K562 (cell line): ENCODE data around the gene TPCN1. TPM values are rescaled to one million over a fixed set of nuclear protein-coding genes. Genes with fewer than 3 reads are reported as not detected.

ENCODE experiments used
- ATAC-seq: fragments of 200-7000 bp; cut with Tn5 transposase; 3 replicates; pipeline ENCODE4 v1.9.1; 2020; ENCODE audit warnings: moderate library complexity
- BruUV-seq: library from RNA; stranded (reverse); fragments of 400-500 nt; replicated peaks from 2 replicates; lab custom pipeline; 2021; lab: Mats Ljungman, UMichigan
- CTCF ChIA-PET: fragments of 300-600 bp; formaldehyde crosslinking; extraction: SDS; loops from one replicate; lab custom pipeline; 2021; ENCODE audit warnings: low intra/inter-chr PET ratio; lab: Yijun Ruan, JAX
- POLR2A ChIA-PET: fragments of 300-600, 350-650 bp; sonication (Branson Sonifier 250); formaldehyde crosslinking; extraction: SDS; loops from one replicate; lab custom pipeline; 2021; ENCODE audit warnings: antibody characterized with exemption, inconsistent platforms; lab: Yijun Ruan, JAX
- DNase-seq, 4 experiments: peaks; one replicate each; pipeline versions ENCODE4 v3.0.0 to v3.0.0-alpha.2; 2011 to 2018; ENCODE audit warnings: low spot score in 3 of 4, mixed read lengths in 3 of 4; ENCODE audit errors: extremely low read depth in 1 of 4
- FAIRE-seq: peaks from 2 replicates; lab custom pipeline; 2011; peaks lifted over from hg19 to GRCh38; lab: Jason Lieb, UNC
- H2AFZ ChIP-seq: 2 replicates; pipeline ENCODE4 v1.6.0; 2011; ENCODE audit warnings: low read depth, low read length, control low read depth, inconsistent platforms
- H3K27ac ChIP-seq: fragments of 200-600 bp; 3 replicates; pipeline ENCODE4 v1.8.0; 2011; ENCODE audit warnings: low read depth, mild to moderate bottlenecking, control low read depth, inconsistent platforms, low read length, moderate library complexity, mixed read lengths; ENCODE audit errors: extremely low read depth
- H3K27me3 ChIP-seq, 2 experiments: fragments of 300-600 bp in 1 of 2; 2 replicates in 1 of 2; 3 replicates in 1 of 2; pipeline versions ENCODE4 v1.6.0 to v1.8.0; 2011; ENCODE audit warnings: inconsistent platforms in 2 of 2, low read length in 2 of 2, mild to moderate bottlenecking in 1 of 2, mixed read lengths in 1 of 2, moderate library complexity in 1 of 2; ENCODE audit not compliant: control insufficient read depth in 2 of 2, insufficient read depth in 2 of 2
- H3K36me3 ChIP-seq: fragments of 300-600 bp; 3 replicates; pipeline ENCODE4 v1.8.0; 2011; ENCODE audit warnings: mild to moderate bottlenecking, low read length, inconsistent platforms; ENCODE audit not compliant: control insufficient read depth, insufficient read depth
- H3K4me1 ChIP-seq, 2 experiments: fragments of 200-600 bp in 1 of 2; replicated peaks in 1 of 2; 2 replicates in 1 of 2; 3 replicates in 1 of 2; pipeline versions ENCODE4 v1.5.1 to v1.8.0; 2011; ENCODE audit warnings: inconsistent platforms in 2 of 2, low read length in 2 of 2, mild to moderate bottlenecking in 1 of 2, mixed read lengths in 1 of 2, moderate library complexity in 1 of 2; ENCODE audit not compliant: control insufficient read depth in 2 of 2, insufficient read depth in 2 of 2
- H3K4me2 ChIP-seq: 2 replicates; pipeline ENCODE4 v1.6.1; 2011; ENCODE audit warnings: low read length, control low read depth, inconsistent platforms, mixed read lengths; ENCODE audit not compliant: insufficient read depth
- H3K4me3 ChIP-seq: fragments of 200-600 bp; sonication (generic), shearing (Covaris generic); 2 replicates; pipeline ENCODE4 v1.5.1; 2016; ENCODE audit warnings: control low read depth, inconsistent platforms
- H3K79me2 ChIP-seq: fragments of 200-600 bp; 3 replicates; pipeline ENCODE4 v1.8.0; 2011; ENCODE audit warnings: low read length, inconsistent platforms; ENCODE audit not compliant: control insufficient read depth, insufficient read depth
- H3K9ac ChIP-seq, 2 experiments: 2 replicates each; pipeline versions ENCODE4 v1.6.0 to v1.6.1; 2011; ENCODE audit warnings: low read depth in 2 of 2, low read length in 2 of 2, control low read depth in 1 of 2, inconsistent platforms in 1 of 2, mild to moderate bottlenecking in 1 of 2, mixed read lengths in 1 of 2; ENCODE audit not compliant: insufficient read depth in 1 of 2
- H3K9me1 ChIP-seq: one replicate; pipeline ENCODE4 v1.6.0; 2011; ENCODE audit warnings: inconsistent platforms, mild to moderate bottlenecking, low read length, moderate library complexity; ENCODE audit not compliant: control insufficient read depth, insufficient read depth
- H3K9me3 ChIP-seq: replicated peaks from 2 replicates; pipeline ENCODE4 v1.5.1; 2011; ENCODE audit warnings: low read depth, low read length, inconsistent platforms; ENCODE audit not compliant: control insufficient read depth, insufficient read depth
- H4K20me1 ChIP-seq: replicated peaks from 2 replicates; pipeline ENCODE4 v1.6.1; 2011; ENCODE audit warnings: low read length, inconsistent platforms, mixed read lengths; ENCODE audit not compliant: control insufficient read depth, insufficient read depth
- CHCHD3 ChIP-seq: fragments of 250-450 bp; sonication (Bioruptor Pico); IDR thresholded peaks from 2 replicates; pipeline ENCODE4 v2.1.2; 2022; ENCODE audit warnings: mild to moderate bottlenecking
- EHMT2 ChIP-seq: fragments of 450-650 bp; IDR thresholded peaks from 2 replicates; pipeline ENCODE4 v1.6.1; 2018; ENCODE audit warnings: antibody characterized with exemption
- ERF ChIP-seq: fragments of 450-650 bp; formaldehyde crosslinking; IDR thresholded peaks from 2 replicates; pipeline ENCODE4 v1.4.0; 2020; ENCODE audit warnings: mild to moderate bottlenecking, mixed read lengths
- FOXM1 ChIP-seq, 2 experiments: fragments of 450-650 bp in 1 of 2; sonication (generic) in 1 of 2; formaldehyde crosslinking in 1 of 2; IDR thresholded peaks; 2 replicates each; pipeline versions ENCODE4 v1.6.1 to v1.9.0; 2017 to 2022; ENCODE audit warnings: low read depth in 2 of 2, mild to moderate bottlenecking in 2 of 2, missing genetic modification reagents in 1 of 2, moderate library complexity in 1 of 2
- GMEB1 ChIP-seq: fragments of 250-450 bp; sonication (Bioruptor Pico); IDR thresholded peaks from 2 replicates; pipeline ENCODE4 v1.4.0; 2020; ENCODE audit warnings: mild to moderate bottlenecking
- RBM25 ChIP-seq: fragments of 200-400 bp; formaldehyde crosslinking; IDR thresholded peaks from 2 replicates; pipeline ENCODE4 v1.6.1; 2018; ENCODE audit warnings: low read length, low read depth, moderate library complexity; ENCODE audit not compliant: severe bottlenecking
- SMAD3 ChIP-seq: fragments of 450-650 bp; formaldehyde crosslinking; conservative IDR thresholded peaks from 2 replicates; pipeline ENCODE4 v1.4.0; 2020; ENCODE audit warnings: mild to moderate bottlenecking
- SP1 ChIP-seq: sonication (generic); formaldehyde crosslinking; IDR thresholded peaks from 2 replicates; pipeline ENCODE4 v1.8.1; 2022; ENCODE audit warnings: mild to moderate bottlenecking, missing genetic modification reagents
- ZNF121 ChIP-seq: sonication (generic); formaldehyde crosslinking; conservative IDR thresholded peaks from 2 replicates; pipeline ENCODE4 v1.8.0; 2022; ENCODE audit warnings: missing genetic modification reagents
- WGBS: fragments of 100-300 bp; shearing (Covaris generic); methylation state at CpG from one replicate; pipeline ENCODE4 v1.1.6; 2016; ENCODE audit warnings: low coverage, mixed read lengths; ENCODE audit not compliant: insufficient coverage; ENCODE audit errors: missing lambda C conversion rate; 5-methylcytosine and 5-hydroxymethylcytosine counted together
- in situ Hi-C: fragments of 300-500 bp; cut with MboI; formaldehyde crosslinking; loops from 4 replicates; pipeline ENCODE4 v1.15.0; 2018; ENCODE audit warnings: inconsistent platforms, mixed read lengths
- intact Hi-C: fragments of 100-400 bp; cut with micrococcal nuclease; formaldehyde crosslinking; loops from 2 replicates; pipeline ENCODE4 v1.14.2; 2022
- polyA plus RNA-seq, 8 experiments: library from polyadenylated mRNA; depleted of rRNA in 4 of 8; stranded (reverse) in 5 of 8; unstranded in 3 of 8; fragments of >200 nt; fragmentation: Nextera tagmentation in 2 of 8; fragmentation: Illumina TruSeq in 1 of 8; extraction: Ambion mirVana in 2 of 8; extraction: Trizol in 1 of 8; gene quantifications; 2 replicates each; pipeline versions ENCODE4 v1.2.1 to v1.2.3, GENCODE V29; 2011 to 2014; ENCODE audit warnings: inconsistent platforms in 1 of 8, missing spikeins in 1 of 8
- total RNA-seq, 7 experiments: library from RNA; depleted of rRNA in 6 of 7; stranded (reverse); fragments of >200 nt in 6 of 7; fragmentation: Illumina TruSeq in 2 of 7; extraction: Trizol in 2 of 7; gene quantifications; 2 replicates each; pipeline versions ENCODE4 v1.2.1 to v1.2.3, GENCODE V29; 2011 to 2021; ENCODE audit warnings: low replicate concordance in 1 of 7

Gene TPCN1
- total and polyA plus RNA-seq, 9 of the 15 experiments (the other 6 are each of a cell fraction or from before 2014, with no cell fraction given) = 0.80 to 23.8 (median 7.4) TPM

- Histone ChIP-seq H2AFZ (no peak overlapping the region), H3K27me3 (no peaks in the 10 kb centered on the region; a peak in 1 of 5 replicates), H3K4me2 (no peak overlapping the region), H3K4me3 (no peak overlapping the region), H3K9me1 (no peaks in the 10 kb centered on the region), H3K9me3 (no peaks in the 10 kb centered on the region), H3K27ac (no peak overlapping the region), H3K4me1 (peaks cover 15 to 17% of the 10 kb centered on the region in 2 experiments; a peak in 4 of 5 replicates), H3K79me2 (no peaks in the 10 kb centered on the region), H4K20me1 (no peaks in the 10 kb centered on the region), H3K9ac (no peak overlapping the region), H3K36me3 (no peaks in the 10 kb centered on the region)
- no peak for ATAC-seq
- POLR2A ChIA-PET = no interaction called here
- WGBS = 39% methylated on average over 6 of the region's 6 CpGs
- intact Hi-C loops (no loop called here), in situ Hi-C loops (no loop called here)
- CTCF ChIA-PET = no interaction called here
- TF ChIP-seq RBM25 = peak; percentile 3
- no peak for TF ChIP-seq SMAD3 (CRISPR knock-in tag)
- TF ChIP-seq ERF (CRISPR knock-in tag) = no peak
- TF ChIP-seq FOXM1 (IDR thresholded peaks at IDR 0.05; ENCODE audit: low read depth) = no peak
- TF ChIP-seq FOXM1 (CRISPR knock-in tag; IDR thresholded peaks at IDR 0.05; ENCODE audit: low read depth) = no peak
- TF ChIP-seq EHMT2 = no peak
- no peak for TF ChIP-seq CHCHD3 (CRISPR knock-in tag)
- TF ChIP-seq GMEB1 (CRISPR knock-in tag) = no peak
- TF ChIP-seq ZNF121 (CRISPR knock-in tag) = peak; percentile 52; the same call in 1 of the 2 replicates
- TF ChIP-seq SP1 (CRISPR knock-in tag) = no peak
- no TSS peak for BruUV-seq
- no peak for FAIRE-seq
- no peak for DNase-seq
These were observed 10.1 kb upstream of the TPCN1 start for GRCh38 chr12:113211160-113211559.
